ENCODE results near the gene GFPT1. TPM values are rescaled to one million over a fixed set of nuclear protein-coding genes. Genes with fewer than 3 reads are reported as not detected.
A peak's percentile ranks its signal among the peaks of the same experiment; 100 is the strongest.

Gene GFPT1
- total and polyA plus RNA-seq, 2 donors (not counting 1 experiment from before 2014, with no cell fraction given) = 39.1 to 53.0 TPM

DNA sequence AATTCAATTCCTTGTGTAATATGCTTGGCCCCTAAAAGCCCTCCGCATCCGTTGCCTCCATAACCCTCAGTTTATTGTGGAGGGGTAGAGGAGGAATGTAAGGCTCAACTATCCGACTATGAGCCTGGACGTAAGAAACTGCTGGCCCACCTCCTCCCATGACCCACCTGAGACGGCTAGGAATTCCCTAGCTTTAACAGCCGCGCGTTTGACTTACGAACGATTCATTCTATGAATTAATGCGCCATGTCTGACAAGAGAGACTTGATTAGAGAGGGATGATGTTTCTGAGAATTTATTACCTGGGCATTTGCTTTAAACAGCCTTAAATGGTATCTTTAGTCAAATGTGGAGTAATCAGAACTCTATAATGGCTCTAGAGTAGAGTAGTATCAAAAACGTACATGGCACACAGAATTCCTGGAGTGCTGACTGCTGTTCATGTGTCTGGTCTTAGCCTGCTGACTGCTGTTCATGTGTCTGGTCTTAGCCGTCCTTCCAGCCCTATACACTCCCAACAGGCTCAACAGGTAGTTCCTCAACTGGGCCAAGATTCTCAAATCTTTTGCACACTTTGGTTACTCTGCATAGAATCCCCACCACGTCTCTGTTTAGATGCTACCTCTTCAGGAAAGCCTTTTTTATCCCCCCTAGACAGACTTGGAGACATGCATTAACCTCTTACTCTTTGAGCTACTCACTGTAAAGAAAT lies 899 bp upstream of the GFPT1 start:
- Histone ChIP-seq H3K4me3 (replicated peaks in 1 of 4; ENCODE audit: control extremely low read depth in 1 of 4, insufficient read depth in 1 of 4, low read depth in 3 of 4, low read length in 4 of 4) (peak overlapping the region; percentile 56 to 89 (median 66)), H3K4me1 (ENCODE audit: control insufficient read depth, extremely low read depth, insufficient read depth, low read length) (no peaks in the 10 kb centered on the region), H2AFZ (ENCODE audit: low read length) (peak overlapping the region; percentile 61), H3K4me2 (ENCODE audit: extremely low read depth, insufficient read depth, low read length) (peak overlapping the region; percentile 86), H3K9me3 (ENCODE audit: control insufficient read depth, insufficient read depth, low read depth, low read length) (no peaks in the 10 kb centered on the region), H3K27me3 (ENCODE audit: control insufficient read depth, insufficient read depth, low read length) (no peaks in the 10 kb centered on the region), H3K36me3 (ENCODE audit: control insufficient read depth, insufficient read depth, low read length) (no peaks in the 10 kb centered on the region), H3K27ac (ENCODE audit: insufficient read depth, low read length) (peak overlapping the region; percentile 81), H4K20me1 (ENCODE audit: control insufficient read depth, extremely low read depth, insufficient read depth, low read length) (no peaks in the 10 kb centered on the region), H3K9ac (ENCODE audit: insufficient read depth, low read length) (peak overlapping the region; percentile 71), H3K79me2 (ENCODE audit: control insufficient read depth, insufficient read depth, low read length) (peaks cover 40% of the 10 kb centered on the region)
- DNase-seq (ENCODE audit: low read depth in 2 of 2) = peak in 1 of 2 donors; percentile 11
- TF ChIP-seq EZH2 (IDR thresholded peaks at IDR 0.05; ENCODE audit: low read length, missing control alignments) (no peak), CTCF (conservative IDR thresholded peaks at IDR 0.05 in 1 of 2, IDR thresholded peaks at IDR 0.05 in 1 of 2; ENCODE audit: low read depth in 1 of 2, low read length in 2 of 2) (no peak)

DNA sequence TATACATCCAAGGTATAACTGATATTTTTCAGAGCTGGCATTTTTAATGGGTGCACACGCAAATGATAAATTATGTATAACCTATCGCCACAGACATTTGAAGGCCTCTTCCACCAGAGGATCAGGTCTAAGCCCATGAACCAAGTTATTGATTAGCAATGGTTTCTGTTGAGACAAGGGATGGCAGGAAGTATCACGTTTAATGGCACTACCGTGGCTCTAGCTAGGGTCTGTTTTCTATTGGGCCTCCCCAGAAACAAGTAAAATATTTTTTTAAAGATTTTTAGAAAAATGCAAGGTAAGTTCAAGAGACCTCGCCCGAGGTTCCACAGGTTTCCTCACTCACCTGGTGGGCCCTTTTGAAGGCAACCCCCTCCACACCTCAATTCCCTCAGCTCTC lies 667 bp downstream of the GFPT1 start:
- H3K4me1 ChIP-seq (ENCODE audit: control insufficient read depth, extremely low read depth, insufficient read depth, low read length) = peaks cover 8% of the 10 kb centered on the region
- H3K27me3 ChIP-seq (ENCODE audit: control insufficient read depth, insufficient read depth, low read length) = no peaks in the 10 kb centered on the region
- peaks cover 56% of the 10 kb centered on the region for H3K79me2 ChIP-seq (ENCODE audit: control insufficient read depth, insufficient read depth, low read length)
- no peak for DNase-seq (ENCODE audit: low read depth in 2 of 2)
- no peaks in the 10 kb centered on the region for H3K36me3 ChIP-seq (ENCODE audit: control insufficient read depth, insufficient read depth, low read length)
- no peaks in the 10 kb centered on the region for H3K9me3 ChIP-seq (ENCODE audit: control insufficient read depth, insufficient read depth, low read depth, low read length)
- H3K4me3 ChIP-seq (replicated peaks in 1 of 4; ENCODE audit: control extremely low read depth in 1 of 4, insufficient read depth in 1 of 4, low read depth in 3 of 4, low read length in 4 of 4) = peak overlapping the region; percentile 70 to 96 (median 78)
- TF ChIP-seq CTCF (conservative IDR thresholded peaks at IDR 0.05 in 1 of 2, IDR thresholded peaks at IDR 0.05 in 1 of 2; ENCODE audit: low read depth in 1 of 2, low read length in 2 of 2) (no peak), EZH2 (IDR thresholded peaks at IDR 0.05; ENCODE audit: low read length, missing control alignments) (no peak)
- peak overlapping the region; percentile 84 for H3K9ac ChIP-seq (ENCODE audit: insufficient read depth, low read length)
- H2AFZ ChIP-seq (ENCODE audit: low read length) = no peak overlapping the region
- H3K4me2 ChIP-seq (ENCODE audit: extremely low read depth, insufficient read depth, low read length) = peak overlapping the region; percentile 91
- peak overlapping the region; percentile 64 for H3K27ac ChIP-seq (ENCODE audit: insufficient read depth, low read length)
- H4K20me1 ChIP-seq (ENCODE audit: control insufficient read depth, extremely low read depth, insufficient read depth, low read length) = no peaks in the 10 kb centered on the region

- no peaks in the 10 kb centered on the region for H3K36me3 ChIP-seq (ENCODE audit: control insufficient read depth, insufficient read depth, low read length)
- TF ChIP-seq CTCF (conservative IDR thresholded peaks at IDR 0.05 in 1 of 2, IDR thresholded peaks at IDR 0.05 in 1 of 2; ENCODE audit: low read depth in 1 of 2, low read length in 2 of 2) (no peak), EZH2 (IDR thresholded peaks at IDR 0.05; ENCODE audit: low read length, missing control alignments) (no peak)
- no peak overlapping the region for H2AFZ ChIP-seq (ENCODE audit: low read length)
- peak in 1 of 2 donors; percentile 84 for DNase-seq (ENCODE audit: low read depth in 2 of 2)
- peaks cover 63% of the 10 kb centered on the region for H3K79me2 ChIP-seq (ENCODE audit: control insufficient read depth, insufficient read depth, low read length)
- H3K27me3 ChIP-seq (ENCODE audit: control insufficient read depth, insufficient read depth, low read length) = no peaks in the 10 kb centered on the region
- no peak overlapping the region for H3K27ac ChIP-seq (ENCODE audit: insufficient read depth, low read length)
- H3K4me1 ChIP-seq (ENCODE audit: control insufficient read depth, extremely low read depth, insufficient read depth, low read length) = peaks cover 8% of the 10 kb centered on the region
- no peaks in the 10 kb centered on the region for H3K9me3 ChIP-seq (ENCODE audit: control insufficient read depth, insufficient read depth, low read depth, low read length)
- H3K4me2 ChIP-seq (ENCODE audit: extremely low read depth, insufficient read depth, low read length) = peak overlapping the region; percentile 91
- H3K4me3 ChIP-seq (replicated peaks in 1 of 4; ENCODE audit: control extremely low read depth in 1 of 4, insufficient read depth in 1 of 4, low read depth in 3 of 4, low read length in 4 of 4) = peak overlapping the region; percentile 70 to 96 (median 78)
- no peak overlapping the region for H3K9ac ChIP-seq (ENCODE audit: insufficient read depth, low read length)
- no peaks in the 10 kb centered on the region for H4K20me1 ChIP-seq (ENCODE audit: control insufficient read depth, extremely low read depth, insufficient read depth, low read length)
These were observed 1.4 kb downstream of the GFPT1 start for GRCh38 chr2:69385443-69386151.

Data from fibroblast of lung (primary cell).